ENCODE results near the gene GBE1. TPM values are rescaled to one million over a fixed set of nuclear protein-coding genes. Genes with fewer than 3 reads are reported as not detected.

The GBE1 gene
- total and polyA plus RNA-seq, 9 of the 15 experiments (the other 6 are each of a cell fraction or from before 2014, with no cell fraction given): 7.9 to 25.6 (median 13.1) TPM

- TF ChIP-seq ZNF449 (CRISPR knock-in tag; IDR thresholded peaks at IDR 0.05) (no peak), PHB (CRISPR knock-in tag; IDR thresholded peaks at IDR 0.05) (no peak), POLR2B (IDR thresholded peaks at IDR 0.05; ENCODE audit: low read depth, partially characterized antibody) (no peak), NR2F6 (CRISPR knock-in tag; IDR thresholded peaks at IDR 0.05) (no peak), POLR3G (IDR thresholded peaks at IDR 0.05; ENCODE audit: extremely low read depth, insufficient read length, insufficient replicate concordance) (no peak)
Observed at GRCh38 chr3:81620849-81621248, 140.6 kb downstream of the GBE1 start (continued).

GRCh38 chr3:81612768-81613167 lies 148.7 kb downstream of the GBE1 start:
- ATAC-seq (no peak), FAIRE-seq (no peak), DNase-seq (ENCODE audit: extremely low read depth in 1 of 4, low spot score in 3 of 4) (no peak)
- Histone ChIP-seq H3K36me3 (ENCODE audit: control insufficient read depth, insufficient read depth, low read length) (no peaks in the 10 kb centered on the region), H3K79me2 (ENCODE audit: control insufficient read depth, insufficient read depth, low read length) (no peaks in the 10 kb centered on the region), H3K4me1 (replicated peaks in 1 of 2; ENCODE audit: control insufficient read depth in 2 of 2, insufficient read depth in 2 of 2, low read length in 2 of 2) (no peaks in the 10 kb centered on the region), H3K9ac (ENCODE audit: insufficient read depth in 1 of 2, low read depth in 2 of 2, low read length in 2 of 2) (no peak overlapping the region), H3K9me1 (ENCODE audit: control insufficient read depth, insufficient read depth, low read length) (no peaks in the 10 kb centered on the region), H3K4me3 (no peak overlapping the region), H4K20me1 (replicated peaks; ENCODE audit: control insufficient read depth, insufficient read depth, low read length) (no peaks in the 10 kb centered on the region), H3K27me3 (ENCODE audit: control insufficient read depth in 2 of 2, insufficient read depth in 2 of 2, low read length in 2 of 2) (no peaks in the 10 kb centered on the region), H3K4me2 (ENCODE audit: insufficient read depth, low read length) (no peak overlapping the region), H2AFZ (ENCODE audit: low read depth, low read length) (no peak overlapping the region), H3K27ac (ENCODE audit: extremely low read depth, low read depth, low read length) (no peak overlapping the region), H3K9me3 (replicated peaks; ENCODE audit: control insufficient read depth, insufficient read depth, low read depth, low read length) (no peaks in the 10 kb centered on the region)
- ChIA-PET POLR2A (no interaction called here), CTCF (ENCODE audit: low intra/inter-chr PET ratio) (no interaction called here)
- TF ChIP-seq TCFL5 (CRISPR knock-in tag; conservative IDR thresholded peaks at IDR 0.05) (no peak), NBN (IDR thresholded peaks at IDR 0.05; ENCODE audit: low read depth) (no peak), ZSCAN32 (CRISPR knock-in tag; IDR thresholded peaks at IDR 0.05) (no peak), PREB (CRISPR knock-in tag; IDR thresholded peaks at IDR 0.05) (no peak), ZBTB49 (CRISPR knock-in tag; IDR thresholded peaks at IDR 0.05; ENCODE audit: borderline replicate concordance) (no peak), ZNF444 (CRISPR knock-in tag; IDR thresholded peaks at IDR 0.05) (no peak), ZNF431 (CRISPR knock-in tag; IDR thresholded peaks at IDR 0.05) (no peak), RBBP5 (IDR thresholded peaks at IDR 0.05; ENCODE audit: borderline replicate concordance, insufficient read depth, low read length, poor library complexity, severe bottlenecking) (no peak), PRMT5 (CRISPR knock-in tag; IDR thresholded peaks at IDR 0.05) (no peak)
- in situ Hi-C loops (cut with MboI) (no loop called here), intact Hi-C loops (cut with micrococcal nuclease) (no loop called here)
- BruUV-seq (replicated peaks): no TSS peak
- WGBS (ENCODE audit: insufficient coverage, low coverage, missing lambda C conversion rate): 17% methylated on average over 1 of the region's 3 CpGs
